Esophagus (tissue), 2 donors: ENCODE measurements around the gene KAT2A. TPM values are rescaled to one million over a fixed set of nuclear protein-coding genes. Genes with fewer than 3 reads are reported as not detected.
A peak's percentile ranks its signal among the peaks of the same experiment; 100 is the strongest.

Experiments used
- H3K27ac ChIP-seq, 2 donors: one replicate each; pipeline ENCODE4 v1.5.1; 2013; ENCODE audit warnings: low read depth in 2 of 2, mild to moderate bottlenecking in 2 of 2, inconsistent platforms in 1 of 2, low read length in 1 of 2, moderate library complexity in 1 of 2
- H3K27me3 ChIP-seq, 2 donors: one replicate each; pipeline ENCODE4 v1.6.1; 2013; ENCODE audit warnings: low read length in 2 of 2, control low read depth in 1 of 2, mild to moderate bottlenecking in 1 of 2; ENCODE audit not compliant: insufficient read depth in 2 of 2, control insufficient read depth in 1 of 2
- H3K36me3 ChIP-seq, 2 donors: one replicate each; pipeline ENCODE4 v1.6.1; 2013; ENCODE audit warnings: low read length in 1 of 2; ENCODE audit not compliant: control insufficient read depth in 2 of 2, insufficient read depth in 2 of 2
- H3K4me1 ChIP-seq, 2 donors: one replicate each; pipeline ENCODE4 v1.6.1; 2013; ENCODE audit warnings: low read length in 1 of 2; ENCODE audit not compliant: control insufficient read depth in 2 of 2, insufficient read depth in 2 of 2
- H3K4me3 ChIP-seq, 2 donors: one replicate each; pipeline ENCODE4 v1.5.1; 2013; ENCODE audit warnings: low read length in 2 of 2, mild to moderate bottlenecking in 2 of 2, low read depth in 1 of 2, moderate library complexity in 1 of 2
- H3K9me3 ChIP-seq, 2 donors: one replicate each; pipeline ENCODE4 v1.6.1; 2013; ENCODE audit warnings: mild to moderate bottlenecking in 2 of 2, low read depth in 1 of 2, low read length in 1 of 2, moderate library complexity in 1 of 2; ENCODE audit not compliant: control insufficient read depth in 2 of 2, insufficient read depth in 1 of 2
- WGBS, 2 donors: extraction: QIAGEN DNeasy Blood & Tissue Kit; methylation state at CpG; one replicate each; pipeline ENCODE4 v1.1.7; 2013; 5-methylcytosine and 5-hydroxymethylcytosine counted together
- polyA plus RNA-seq, 2 donors: library from polyadenylated mRNA; stranded (reverse); fragments of 200-250 nt; gene quantifications; one replicate each; pipeline ENCODE4 v1.2.3, GENCODE V29; 2013
- donor health status: healthy with polysubstance abuse.
- donor health status: Bipolar disorder and iron deficiency.

Gene KAT2A
- polyA plus RNA-seq, 2 donors, result 34.2 to 86.6 TPM

DNA sequence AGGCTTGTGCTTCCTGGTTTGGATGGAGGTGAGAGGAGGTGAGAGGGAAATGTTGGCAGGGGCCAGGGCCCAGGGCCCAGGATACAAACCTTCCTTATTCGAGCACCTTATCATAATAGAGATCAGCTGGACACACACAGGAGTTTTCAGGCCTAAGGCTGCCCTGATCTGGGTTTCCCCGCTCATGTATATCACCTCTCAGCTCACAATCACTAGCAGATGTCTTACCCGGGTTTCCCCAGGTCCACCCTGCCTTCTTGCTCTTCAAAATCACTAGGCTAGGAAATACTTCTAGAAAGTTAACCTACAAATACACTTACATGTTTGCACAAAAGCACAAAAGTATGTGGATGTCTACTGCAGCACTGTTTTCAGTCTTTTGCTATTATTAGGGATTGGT, 5.7 kb upstream of the KAT2A start:
- Histone ChIP-seq H3K36me3 (peaks cover 19 to 44% of the 10 kb centered on the region in 2 donors), H3K27me3 (no peaks in the 10 kb centered on the region), H3K27ac (no peak overlapping the region), H3K4me1 (peaks cover 4 to 11% of the 10 kb centered on the region in 2 donors), H3K4me3 (no peak overlapping the region), H3K9me3 (no peaks in the 10 kb centered on the region)
- WGBS, 2 donors, result 79 to 86% methylated on average over 3 of the region's 3 CpGs

DNA sequence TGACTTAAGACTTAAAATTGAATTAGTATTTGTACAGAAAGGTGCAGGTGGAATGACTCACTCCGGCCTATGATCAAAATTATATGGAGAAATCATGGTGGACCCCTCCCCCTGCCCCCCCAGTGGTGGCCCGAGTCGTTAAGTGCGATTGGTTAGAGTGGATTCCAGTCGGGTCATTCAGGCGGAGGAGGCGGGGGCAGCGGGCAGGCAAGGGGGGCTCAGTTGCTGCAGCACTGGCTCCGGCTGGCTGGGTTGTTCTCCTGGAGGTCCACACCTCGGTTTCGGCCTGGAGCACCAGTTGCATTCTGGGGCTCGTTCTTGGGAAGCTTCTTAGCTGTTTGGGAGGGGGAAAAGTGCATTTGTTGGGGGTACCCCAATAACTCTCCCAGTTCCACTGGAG, 4.4 kb upstream of the KAT2A start:
- Histone ChIP-seq H3K36me3 (peaks cover 19 to 43% of the 10 kb centered on the region in 2 donors), H3K9me3 (no peaks in the 10 kb centered on the region), H3K4me3 (no peak overlapping the region), H3K27ac (no peak overlapping the region), H3K27me3 (no peaks in the 10 kb centered on the region), H3K4me1 (peaks cover 7 to 11% of the 10 kb centered on the region in 2 donors)
- 82 to 83% methylated on average over 12 of the region's 12 CpGs for WGBS, 2 donors

DNA sequence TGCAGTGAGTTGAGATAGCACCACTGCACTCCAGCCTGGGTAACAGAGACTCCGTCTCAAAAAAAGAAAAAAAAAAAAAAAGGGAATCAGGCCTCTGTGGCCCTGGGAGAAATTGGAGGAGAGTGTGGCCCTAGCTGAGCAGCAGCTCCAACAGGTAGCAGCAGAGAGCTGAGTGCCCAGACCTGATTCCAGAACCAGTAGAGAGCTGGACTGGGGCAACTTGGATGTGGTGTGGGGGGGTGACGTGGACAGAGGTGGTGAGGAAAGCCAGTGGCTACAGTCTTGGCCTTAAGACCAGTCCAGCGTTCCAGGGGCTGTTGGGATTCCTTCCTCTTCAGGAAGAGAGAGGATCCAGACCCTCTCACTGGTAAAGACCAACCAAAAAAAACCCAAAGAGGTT, 3.1 kb upstream of the KAT2A start:
- Histone ChIP-seq H3K27ac (no peak overlapping the region), H3K4me3 (no peak overlapping the region), H3K36me3 (peaks cover 19 to 31% of the 10 kb centered on the region in 2 donors), H3K27me3 (no peaks in the 10 kb centered on the region), H3K4me1 (peaks cover 9 to 12% of the 10 kb centered on the region in 2 donors), H3K9me3 (no peaks in the 10 kb centered on the region)
- WGBS, 2 donors, result 89 to 92% methylated on average over 3 of the region's 3 CpGs

DNA sequence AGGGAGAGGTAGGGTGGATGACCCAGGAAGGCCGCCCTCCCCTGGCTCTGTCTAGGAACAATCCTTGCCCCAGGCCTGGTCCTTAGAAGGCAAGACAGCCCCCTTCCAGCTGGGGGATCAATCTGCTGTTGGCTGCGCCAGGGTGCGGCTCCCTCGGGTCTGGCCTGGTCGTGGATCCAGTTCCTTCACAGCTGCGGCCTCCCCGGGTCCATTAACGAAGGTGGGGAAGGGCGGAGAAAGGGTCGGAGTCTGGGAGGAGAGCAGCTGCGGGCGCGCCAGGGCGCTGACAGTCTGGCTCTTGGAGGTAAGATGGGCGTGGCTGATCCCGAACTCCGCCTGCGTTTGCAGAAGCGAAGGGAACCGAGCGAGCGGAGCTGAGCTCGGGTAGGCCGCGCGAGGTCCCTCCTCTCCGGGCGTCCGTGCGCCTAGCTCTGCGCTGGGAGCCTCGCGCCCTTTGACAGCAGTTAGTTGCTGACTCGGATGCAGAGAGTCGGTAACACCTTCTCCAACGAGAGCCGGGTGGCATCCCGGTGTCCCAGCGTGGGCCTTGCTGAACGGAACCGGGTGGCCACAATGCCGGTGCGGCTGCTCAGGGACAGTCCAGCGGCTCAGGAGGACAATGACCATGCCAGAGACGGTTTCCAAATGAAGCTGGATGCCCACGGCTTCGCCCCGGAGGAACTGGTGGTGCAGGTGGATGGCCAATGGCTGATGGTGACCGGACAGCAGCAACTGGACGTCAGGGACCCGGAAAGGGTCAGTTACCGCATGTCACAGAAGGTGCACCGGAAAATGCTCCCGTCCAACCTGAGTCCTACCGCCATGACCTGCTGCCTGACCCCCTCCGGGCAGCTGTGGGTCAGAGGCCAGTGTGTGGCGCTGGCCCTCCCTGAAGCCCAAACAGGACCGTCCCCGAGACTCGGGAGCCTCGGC, 1.5 kb upstream of the KAT2A start, which contains the start of gene HSPB9:
Gene HSPB9 (plus strand): TSS at position 434 of the 933 bp plus-strand sequence. CDS start 47 bp downstream, at position 481.
- Histone ChIP-seq H3K4me1 (peaks cover 9 to 13% of the 10 kb centered on the region in 2 donors), H3K27me3 (no peaks in the 10 kb centered on the region), H3K36me3 (peaks cover 11 to 25% of the 10 kb centered on the region in 2 donors), H3K4me3 (peak within 1 kb of the TSS in 1 of 2 donors; percentile 15), H3K9me3 (no peaks in the 10 kb centered on the region), H3K27ac (peak within 1 kb of the TSS; percentile 15 to 31)
- 38 to 50% methylated on average over 61 of the region's 61 CpGs for WGBS, 2 donors

DNA sequence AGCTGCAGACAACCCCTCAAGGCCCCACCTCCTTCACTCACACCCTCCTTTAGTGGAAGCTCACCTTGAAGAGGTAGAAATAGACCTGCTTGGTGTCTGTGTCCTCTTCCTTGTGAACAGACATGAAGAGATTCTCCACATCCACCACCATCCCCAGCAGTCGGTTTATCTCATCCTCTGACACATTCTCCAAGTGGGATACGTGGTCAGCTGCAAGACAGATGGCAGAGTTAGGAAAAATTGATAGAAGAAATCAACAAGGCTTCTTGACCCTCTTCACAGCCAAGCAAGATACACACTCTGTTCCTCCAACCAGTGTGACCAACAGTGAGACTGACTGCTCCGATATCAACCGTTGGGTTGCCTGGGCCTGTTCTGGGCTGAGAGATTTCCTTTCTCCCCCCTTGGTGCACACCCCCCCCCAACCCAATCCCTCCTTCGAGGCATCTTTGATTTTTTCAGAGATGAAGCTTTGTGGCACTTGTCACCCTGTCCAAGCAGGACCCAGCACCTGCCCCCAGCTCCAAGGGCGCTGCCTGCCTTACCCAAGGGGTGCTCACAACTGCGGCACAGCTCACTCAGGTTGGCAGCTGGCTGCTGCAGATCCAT, 902 bp downstream of the KAT2A start:
- Histone ChIP-seq H3K27ac (no peak overlapping the region), H3K9me3 (no peaks in the 10 kb centered on the region), H3K36me3 (peaks cover 3 to 28% of the 10 kb centered on the region in 2 donors), H3K4me1 (peaks cover 9 to 13% of the 10 kb centered on the region in 2 donors), H3K27me3 (no peaks in the 10 kb centered on the region), H3K4me3 (peak overlapping the region; percentile 29 to 90)
- 36 to 40% methylated on average over 7 of the region's 7 CpGs for WGBS, 2 donors

- Histone ChIP-seq H3K27ac (no peak overlapping the region), H3K4me1 (peaks cover 9 to 13% of the 10 kb centered on the region in 2 donors), H3K9me3 (no peaks in the 10 kb centered on the region), H3K36me3 (peaks cover 3 to 28% of the 10 kb centered on the region in 2 donors), H3K27me3 (no peaks in the 10 kb centered on the region), H3K4me3 (no peak overlapping the region)
- WGBS, 2 donors, result 88 to 89% methylated on average over 18 of the region's 18 CpGs
These were observed 1.9 kb downstream of the KAT2A start for GRCh38 chr17:42119301-42119700.

DNA sequence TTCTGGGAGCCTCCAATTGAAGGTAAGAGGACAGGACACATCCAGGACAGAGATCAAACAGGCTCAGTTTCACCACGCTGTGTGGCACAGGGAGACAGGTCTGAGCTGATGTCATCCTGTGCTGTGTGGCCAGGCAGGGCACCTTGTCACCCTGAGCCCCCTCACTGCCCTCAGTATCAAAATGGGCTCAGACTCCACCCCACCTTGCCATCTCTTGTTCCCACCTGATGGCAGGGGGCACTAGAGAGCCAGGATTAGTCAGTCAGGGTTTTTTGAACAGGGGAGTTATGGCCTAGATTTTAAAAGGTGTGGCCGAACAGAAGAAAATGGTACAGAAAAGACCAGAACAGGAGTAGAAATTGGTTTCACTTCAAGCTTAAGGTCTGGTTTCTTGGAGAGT, 2.6 kb downstream of the KAT2A start:
- WGBS, 2 donors, result 55 to 61% methylated on average over 2 of the region's 2 CpGs
- Histone ChIP-seq H3K4me1 (peaks cover 9 to 13% of the 10 kb centered on the region in 2 donors), H3K36me3 (peaks cover 3 to 31% of the 10 kb centered on the region in 2 donors)

DNA sequence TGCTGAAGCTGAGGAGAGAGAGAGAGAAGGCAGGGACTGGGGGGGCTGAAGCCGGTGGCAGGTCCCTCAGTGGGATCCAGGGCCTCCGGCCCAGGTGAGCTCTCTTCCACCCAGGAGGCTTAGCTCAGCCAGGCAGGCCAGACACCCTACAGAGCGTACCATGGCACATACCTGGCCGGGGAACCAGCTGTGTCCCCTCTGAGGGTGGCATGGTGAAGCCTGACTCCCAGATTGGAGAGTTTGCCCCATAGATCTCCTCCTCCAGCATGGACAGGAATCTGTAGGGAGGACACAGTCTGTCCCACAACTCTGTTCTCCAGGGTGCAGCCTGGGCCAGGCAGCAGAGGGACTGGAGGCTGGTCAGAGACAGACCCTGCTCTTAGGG, 3.0 kb downstream of the KAT2A start:
- Histone ChIP-seq H3K4me1 (peaks cover 9 to 12% of the 10 kb centered on the region in 2 donors), H3K27ac (no peak overlapping the region), H3K36me3 (peaks cover 3 to 32% of the 10 kb centered on the region in 2 donors), H3K27me3 (no peaks in the 10 kb centered on the region), H3K4me3 (no peak overlapping the region), H3K9me3 (no peaks in the 10 kb centered on the region)
- whole genome bisulfite sequencing, 2 donors, result 87 to 90% methylated on average over 4 of the region's 4 CpGs

More for the DNA sequence above, 2.6 kb downstream of the KAT2A start:
- Histone ChIP-seq H3K9me3 (no peaks in the 10 kb centered on the region), H3K27me3 (no peaks in the 10 kb centered on the region), H3K4me3 (no peak overlapping the region), H3K27ac (no peak overlapping the region)

DNA sequence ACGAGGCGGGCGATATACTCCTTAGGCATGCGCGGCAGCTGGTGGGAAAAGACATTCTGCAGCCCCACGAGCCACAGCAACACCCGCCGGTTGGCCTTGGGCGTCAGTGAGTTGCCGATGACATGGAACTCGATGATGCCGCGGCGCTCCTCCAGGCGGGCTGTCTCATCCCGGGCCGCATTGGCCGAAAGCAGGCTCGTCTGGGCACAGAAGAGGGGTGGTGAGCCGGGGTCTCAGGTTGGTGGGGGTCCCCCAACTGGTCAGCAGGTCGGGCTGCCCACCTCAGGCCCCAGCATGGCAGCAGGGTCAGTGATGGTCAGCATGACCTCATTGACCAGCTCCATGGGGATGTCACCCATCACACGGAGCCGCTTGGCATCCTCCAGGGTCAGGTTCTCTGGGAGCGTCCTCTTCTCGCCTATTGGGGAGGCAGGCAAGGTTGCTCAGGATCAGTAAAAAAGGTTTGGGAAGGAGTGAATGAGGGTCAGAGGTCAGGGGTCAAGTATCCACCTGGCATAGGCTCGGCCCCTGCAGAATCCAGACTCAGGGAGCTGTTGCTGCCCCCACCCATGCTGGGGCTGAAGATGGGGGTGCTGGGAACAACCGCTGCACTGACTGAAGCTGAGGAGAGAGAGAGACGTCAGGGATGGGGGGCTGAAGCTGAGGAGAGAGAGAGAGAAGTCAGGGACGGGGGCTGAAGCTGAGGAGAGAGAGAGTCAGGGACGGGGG, 3.6 kb downstream of the KAT2A start:
- 85% methylated on average over 30 of the region's 30 CpGs for WGBS, 2 donors

More for the DNA sequence above, 3.6 kb downstream of the KAT2A start:
- no peaks in the 10 kb centered on the region for H3K27me3 ChIP-seq
- peaks cover 3 to 29% of the 10 kb centered on the region in 2 donors for H3K36me3 ChIP-seq
- H3K27ac ChIP-seq, result no peak overlapping the region
- H3K9me3 ChIP-seq, result no peaks in the 10 kb centered on the region
- no peak overlapping the region for H3K4me3 ChIP-seq
- peaks cover 9% of the 10 kb centered on the region in 2 donors for H3K4me1 ChIP-seq
